H9 (cell line): ENCODE measurements around the gene EID2. TPM values are rescaled to one million over a fixed set of nuclear protein-coding genes. Genes with fewer than 3 reads are reported as not detected.

Source experiments
- DNase-seq: peaks from one replicate; pipeline ENCODE4 v3.0.0-alpha.2; 2017
- H2AFZ ChIP-seq: one replicate; pipeline ENCODE4 v1.6.1; 2013; ENCODE audit warnings: mild to moderate bottlenecking, low read length, control low read depth, moderate library complexity
- H2AK5ac ChIP-seq: 2 replicates; pipeline ENCODE4 v1.6.1; 2013; ENCODE audit warnings: low read length, control low read depth, mixed read lengths; ENCODE audit not compliant: insufficient read length
- H2BK120ac ChIP-seq: one replicate; pipeline ENCODE4 v1.6.1; 2013; ENCODE audit warnings: low read depth, mild to moderate bottlenecking, low read length, control low read depth, inconsistent platforms; ENCODE audit not compliant: poor library complexity, severe bottlenecking
- H2BK12ac ChIP-seq: 2 replicates; pipeline ENCODE4 v1.6.1; 2013; ENCODE audit warnings: low read length, control low read depth, mixed read lengths, low read depth; ENCODE audit not compliant: insufficient read length
- H2BK15ac ChIP-seq: 2 replicates; pipeline ENCODE4 v1.6.1; 2013; ENCODE audit warnings: low read depth, low read length, control low read depth
- H2BK20ac ChIP-seq: one replicate; pipeline ENCODE4 v1.6.1; 2013; ENCODE audit warnings: low read depth, mild to moderate bottlenecking, low read length, control low read depth, inconsistent platforms; ENCODE audit not compliant: poor library complexity, severe bottlenecking
- H2BK5ac ChIP-seq: 2 replicates; pipeline ENCODE4 v1.6.1; 2013; ENCODE audit warnings: low read length, control low read depth, mixed read lengths; ENCODE audit not compliant: insufficient read length
- H3K14ac ChIP-seq: 2 replicates; pipeline ENCODE4 v1.6.1; 2013; ENCODE audit warnings: low read length, control low read depth; ENCODE audit not compliant: insufficient read depth
- H3K18ac ChIP-seq: 2 replicates; pipeline ENCODE4 v1.6.1; 2013; ENCODE audit warnings: low read depth, mild to moderate bottlenecking, mixed read lengths, low read length, control low read depth; ENCODE audit not compliant: insufficient read length
- H3K23ac ChIP-seq: 2 replicates; pipeline ENCODE4 v1.6.1; 2013; ENCODE audit warnings: low read length, control low read depth, mixed read lengths, low read depth; ENCODE audit not compliant: insufficient read length
- H3K23me2 ChIP-seq: 2 replicates; pipeline ENCODE4 v1.6.1; 2013; ENCODE audit warnings: low read depth, mild to moderate bottlenecking, mixed read lengths, low read length, control low read depth; ENCODE audit not compliant: insufficient read length, poor library complexity, severe bottlenecking
- H3K27ac ChIP-seq: 2 replicates; pipeline ENCODE4 v1.5.1; 2013; ENCODE audit warnings: low read length, control low read depth, mixed read lengths, low read depth; ENCODE audit not compliant: insufficient read length
- H3K27me3 ChIP-seq: 2 replicates; pipeline ENCODE4 v1.6.1; 2013; ENCODE audit warnings: low read length, control low read depth, inconsistent platforms; ENCODE audit not compliant: insufficient read depth
- H3K4ac ChIP-seq: 2 replicates; pipeline ENCODE4 v1.6.1; 2013; ENCODE audit warnings: low read depth, mild to moderate bottlenecking, control low read depth, inconsistent platforms, low read length, moderate library complexity
- H3K4me1 ChIP-seq: 2 replicates; pipeline ENCODE4 v1.6.1; 2013; ENCODE audit warnings: low read length, control low read depth, inconsistent platforms; ENCODE audit not compliant: insufficient read depth
- H3K4me2 ChIP-seq: 2 replicates; pipeline ENCODE4 v1.6.1; 2013; ENCODE audit warnings: low read length, control low read depth, mixed read lengths; ENCODE audit not compliant: insufficient read length, insufficient read depth
- H3K56ac ChIP-seq: 2 replicates; pipeline ENCODE4 v1.6.1; 2013; ENCODE audit warnings: low read depth, mild to moderate bottlenecking, mixed read lengths, low read length, control low read depth; ENCODE audit not compliant: insufficient read length
- H3K79me1 ChIP-seq: 2 replicates; pipeline ENCODE4 v1.6.1; 2013; ENCODE audit warnings: low read depth, mild to moderate bottlenecking, moderate library complexity, low read length, control low read depth, inconsistent platforms; ENCODE audit not compliant: insufficient read depth, poor library complexity, severe bottlenecking
- H3K79me2 ChIP-seq: 2 replicates; pipeline ENCODE4 v1.6.1; 2013; ENCODE audit warnings: low read length, control low read depth, inconsistent platforms; ENCODE audit not compliant: insufficient read depth
- H3K9ac ChIP-seq: 2 replicates; pipeline ENCODE4 v1.6.1; 2013; ENCODE audit warnings: low read length, control low read depth, mixed read lengths; ENCODE audit not compliant: insufficient read length; ENCODE audit errors: extremely low read depth
- H3K9me3 ChIP-seq: one replicate; pipeline ENCODE4 v1.6.1; 2013; ENCODE audit warnings: low read depth, low read length, inconsistent platforms; ENCODE audit not compliant: control insufficient read depth
- H3T11ph ChIP-seq: one replicate; pipeline ENCODE4 v1.6.1; 2013; ENCODE audit warnings: mild to moderate bottlenecking, low read length, control low read depth, inconsistent platforms
- H4K20me1 ChIP-seq: one replicate; pipeline ENCODE4 v1.6.1; 2013; ENCODE audit not compliant: control insufficient read depth, insufficient read length, insufficient read depth
- H4K5ac ChIP-seq: 2 replicates; pipeline ENCODE4 v1.6.1; 2013; ENCODE audit warnings: low read depth, mild to moderate bottlenecking, mixed read lengths, low read length, control low read depth; ENCODE audit not compliant: insufficient read length
- H4K8ac ChIP-seq: replicated peaks from 2 replicates; pipeline ENCODE4 v1.6.1; 2013; ENCODE audit warnings: low read length, control low read depth, mixed read lengths, low read depth; ENCODE audit not compliant: insufficient read length
- H4K91ac ChIP-seq: 2 replicates; pipeline ENCODE4 v1.6.1; 2013; ENCODE audit warnings: low read depth, mild to moderate bottlenecking, moderate library complexity, mixed read lengths, low read length, control low read depth; ENCODE audit not compliant: insufficient read length
- H3K27ac Mint-ChIP-seq, 3 experiments: 2 replicates in 2 of 3; 3 replicates in 1 of 3; pipeline ENCODE4 v1.8.0; 2020 to 2021; ENCODE audit warnings: mixed read lengths in 3 of 3, mild to moderate bottlenecking in 1 of 3, moderate library complexity in 1 of 3
- H3K27me3 Mint-ChIP-seq: 2 replicates; pipeline ENCODE4 v1.8.0; 2021; ENCODE audit warnings: low read depth, mild to moderate bottlenecking, moderate library complexity, mixed read lengths
- H3K36me3 Mint-ChIP-seq, 3 experiments: 2 replicates in 2 of 3; 3 replicates in 1 of 3; pipeline ENCODE4 v1.8.0; 2020 to 2021; ENCODE audit warnings: low read depth in 3 of 3, mixed read lengths in 3 of 3; ENCODE audit not compliant: insufficient read depth in 1 of 3
- H3K4me1 Mint-ChIP-seq, 2 experiments: 2 replicates each; pipeline ENCODE4 v1.8.0; 2020; ENCODE audit warnings: mixed read lengths in 2 of 2
- H3K4me3 Mint-ChIP-seq, 2 experiments: 2 replicates in 1 of 2; 3 replicates in 1 of 2; pipeline ENCODE4 v1.8.0; 2020 to 2021; ENCODE audit warnings: mild to moderate bottlenecking in 2 of 2, mixed read lengths in 2 of 2, moderate library complexity in 1 of 2
- H3K9me3 Mint-ChIP-seq, 2 experiments: 2 replicates in 1 of 2; 3 replicates in 1 of 2; pipeline ENCODE4 v1.8.0; 2020; ENCODE audit warnings: mild to moderate bottlenecking in 2 of 2, mixed read lengths in 2 of 2, moderate library complexity in 1 of 2
- WGBS: extraction: QIAGEN DNeasy Blood & Tissue Kit; methylation state at CpG from one replicate; pipeline ENCODE4 v1.1.7; 2013; ENCODE audit warnings: missing lambda C conversion rate, low lambda C conversion rate, mixed read lengths; ENCODE audit not compliant: insufficient read length; ENCODE audit errors: extremely low coverage; 5-methylcytosine and 5-hydroxymethylcytosine counted together
- total RNA-seq: library from RNA; stranded (reverse); gene quantifications from 2 replicates; pipeline ENCODE4 v1.2.1, GENCODE V29; 2021
- TF ChIP-seq, protein P1 (sequence below): fragments of 200-600 bp; sonication (generic); conservative IDR thresholded peaks from 3 replicates; pipeline ENCODE4 v1.8.0; 2021; ENCODE audit warnings: antibody characterized with exemption, mild to moderate bottlenecking

EID2 gene
- total RNA-seq, 1 experiment from 2014 or later = 18.8 TPM

- Mint-ChIP-seq H3K27me3 (peaks cover 94% of the 10 kb centered on the region), H3K4me3 (no peak overlapping the region), H3K36me3 (peaks cover 0 to 16% (median 3%) of the 10 kb centered on the region in 3 experiments; a peak in 3 of 7 replicates), H3K9me3 (peaks cover 8 to 13% of the 10 kb centered on the region in 2 experiments), H3K4me1 (peaks cover 9 to 14% of the 10 kb centered on the region in 2 experiments), H3K27ac (no peak overlapping the region)
- Histone ChIP-seq H3K4ac (no peak overlapping the region), H4K5ac (no peak overlapping the region), H3T11ph (no peak overlapping the region), H3K79me2 (no peaks in the 10 kb centered on the region), H3K27me3 (peaks cover 12% of the 10 kb centered on the region; the same call in 1 of the 2 replicates), H3K9me3 (no peaks in the 10 kb centered on the region), H3K18ac (no peak overlapping the region), H2AFZ (no peak overlapping the region), H2BK12ac (no peak overlapping the region), H3K23me2 (peaks cover 10% of the 10 kb centered on the region), H3K56ac (no peak overlapping the region), H3K4me1 (no peaks in the 10 kb centered on the region), H3K27ac (no peak overlapping the region), H3K4me2 (no peak overlapping the region), H2BK20ac (no peak overlapping the region), H4K91ac (no peak overlapping the region), H3K14ac (no peak overlapping the region), H3K79me1 (no peaks in the 10 kb centered on the region), H2AK5ac (no peak overlapping the region), H4K20me1 (no peaks in the 10 kb centered on the region), H2BK5ac (no peak overlapping the region), H4K8ac (no peak overlapping the region), H2BK120ac (no peak overlapping the region), H2BK15ac (no peak overlapping the region), H3K9ac (no peak overlapping the region), H3K23ac (no peak overlapping the region)
- no peak for DNase-seq
- WGBS = no CpG with 5 or more reads among the region's 5 CpGs
- TF ChIP-seq, protein P1, sequence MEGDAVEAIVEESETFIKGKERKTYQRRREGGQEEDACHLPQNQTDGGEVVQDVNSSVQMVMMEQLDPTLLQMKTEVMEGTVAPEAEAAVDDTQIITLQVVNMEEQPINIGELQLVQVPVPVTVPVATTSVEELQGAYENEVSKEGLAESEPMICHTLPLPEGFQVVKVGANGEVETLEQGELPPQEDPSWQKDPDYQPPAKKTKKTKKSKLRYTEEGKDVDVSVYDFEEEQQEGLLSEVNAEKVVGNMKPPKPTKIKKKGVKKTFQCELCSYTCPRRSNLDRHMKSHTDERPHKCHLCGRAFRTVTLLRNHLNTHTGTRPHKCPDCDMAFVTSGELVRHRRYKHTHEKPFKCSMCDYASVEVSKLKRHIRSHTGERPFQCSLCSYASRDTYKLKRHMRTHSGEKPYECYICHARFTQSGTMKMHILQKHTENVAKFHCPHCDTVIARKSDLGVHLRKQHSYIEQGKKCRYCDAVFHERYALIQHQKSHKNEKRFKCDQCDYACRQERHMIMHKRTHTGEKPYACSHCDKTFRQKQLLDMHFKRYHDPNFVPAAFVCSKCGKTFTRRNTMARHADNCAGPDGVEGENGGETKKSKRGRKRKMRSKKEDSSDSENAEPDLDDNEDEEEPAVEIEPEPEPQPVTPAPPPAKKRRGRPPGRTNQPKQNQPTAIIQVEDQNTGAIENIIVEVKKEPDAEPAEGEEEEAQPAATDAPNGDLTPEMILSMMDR = no peak
Measured at GRCh38 chr19:39501340-39501739, 38.6 kb downstream of the EID2 start.
